HT1080 (cell line): ENCODE data around the gene SLC25A1. TPM values are rescaled to one million over a fixed set of nuclear protein-coding genes. Genes with fewer than 3 reads are reported as not detected.
"Not testable (repeated sequence)": the region's sequence is repeated elsewhere in the genome, so short reads cannot be mapped to it uniquely, and the experiment has no call there.

Experiments
- DNase-seq: peaks from one replicate; pipeline ENCODE4 v3.0.0-alpha.2; 2015; ENCODE audit warnings: low read depth
- total RNA-seq: library from RNA; depleted of rRNA; stranded (reverse); fragments of >200 nt; shearing (Covaris generic); gene quantifications from 2 replicates; pipeline ENCODE4 v1.2.3, GENCODE V29; 2014

Gene SLC25A1
- total RNA-seq, 1 experiment from 2014 or later: 82.2 TPM

DNA sequence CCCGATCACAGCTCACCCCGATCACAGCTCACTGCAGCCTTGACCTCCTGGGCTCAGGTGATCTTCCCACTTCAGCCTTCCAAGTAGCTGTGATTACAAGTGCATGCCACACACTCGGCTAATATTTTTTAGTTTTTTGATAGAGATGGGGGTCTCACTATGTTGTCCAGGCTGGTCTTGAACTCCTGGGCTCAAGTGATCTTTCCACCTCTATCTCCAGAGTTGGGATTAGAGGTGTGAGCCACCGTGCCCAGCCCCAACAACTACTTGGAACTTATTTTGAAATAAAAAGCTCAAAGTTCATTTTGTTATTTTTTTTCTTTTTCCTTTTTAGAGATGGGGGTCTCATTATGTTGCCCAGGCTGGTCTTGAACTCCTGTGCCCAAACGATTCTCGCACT is 27.8 kb upstream of the SLC25A1 start:
- no peak for DNase-seq

DNA sequence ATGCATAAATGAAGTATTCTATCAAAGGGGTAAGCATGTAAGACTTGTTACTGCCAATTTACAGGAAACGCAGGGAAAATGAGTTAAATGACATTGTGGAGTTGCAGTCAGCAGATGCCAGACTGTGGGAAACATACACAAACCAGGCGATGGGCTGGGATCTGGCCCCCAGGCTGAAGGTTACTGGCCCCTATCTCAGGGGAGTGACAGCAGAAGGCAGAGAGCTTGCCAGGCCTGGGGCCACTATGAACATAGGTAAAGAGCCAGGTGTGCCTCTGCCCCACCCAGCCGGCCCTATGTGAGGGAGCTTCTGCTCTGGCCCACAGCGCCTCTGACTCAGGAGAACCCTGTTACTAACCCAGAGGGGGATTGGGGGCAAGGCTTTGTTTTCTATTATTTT is 26.1 kb upstream of the SLC25A1 start:
- no peak for DNase-seq

DNA sequence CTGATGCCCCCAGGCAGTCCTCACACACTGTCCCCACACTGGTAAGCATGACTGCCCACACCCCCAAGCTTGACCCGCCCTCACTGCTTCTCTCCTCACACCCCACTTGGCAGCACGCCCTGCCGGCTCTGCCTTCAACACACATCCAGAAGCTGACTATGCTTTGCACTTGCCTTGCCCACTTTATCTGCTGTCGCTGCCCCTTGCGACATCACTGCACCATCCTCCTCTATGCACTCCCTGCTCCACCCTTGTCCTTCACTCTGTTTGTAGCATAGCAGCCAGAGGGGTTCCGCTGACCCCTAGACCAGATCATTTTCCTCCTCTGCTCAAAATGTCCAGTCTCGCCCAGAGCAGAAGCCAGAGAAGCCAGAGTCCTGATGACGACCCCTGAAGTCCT is 25.3 kb upstream of the SLC25A1 start:
- DNase-seq: no peak

GRCh38 chr22:19202799-19203186 is 24.3 kb upstream of the SLC25A1 start:
- not testable (repeated sequence) for DNase-seq

DNA sequence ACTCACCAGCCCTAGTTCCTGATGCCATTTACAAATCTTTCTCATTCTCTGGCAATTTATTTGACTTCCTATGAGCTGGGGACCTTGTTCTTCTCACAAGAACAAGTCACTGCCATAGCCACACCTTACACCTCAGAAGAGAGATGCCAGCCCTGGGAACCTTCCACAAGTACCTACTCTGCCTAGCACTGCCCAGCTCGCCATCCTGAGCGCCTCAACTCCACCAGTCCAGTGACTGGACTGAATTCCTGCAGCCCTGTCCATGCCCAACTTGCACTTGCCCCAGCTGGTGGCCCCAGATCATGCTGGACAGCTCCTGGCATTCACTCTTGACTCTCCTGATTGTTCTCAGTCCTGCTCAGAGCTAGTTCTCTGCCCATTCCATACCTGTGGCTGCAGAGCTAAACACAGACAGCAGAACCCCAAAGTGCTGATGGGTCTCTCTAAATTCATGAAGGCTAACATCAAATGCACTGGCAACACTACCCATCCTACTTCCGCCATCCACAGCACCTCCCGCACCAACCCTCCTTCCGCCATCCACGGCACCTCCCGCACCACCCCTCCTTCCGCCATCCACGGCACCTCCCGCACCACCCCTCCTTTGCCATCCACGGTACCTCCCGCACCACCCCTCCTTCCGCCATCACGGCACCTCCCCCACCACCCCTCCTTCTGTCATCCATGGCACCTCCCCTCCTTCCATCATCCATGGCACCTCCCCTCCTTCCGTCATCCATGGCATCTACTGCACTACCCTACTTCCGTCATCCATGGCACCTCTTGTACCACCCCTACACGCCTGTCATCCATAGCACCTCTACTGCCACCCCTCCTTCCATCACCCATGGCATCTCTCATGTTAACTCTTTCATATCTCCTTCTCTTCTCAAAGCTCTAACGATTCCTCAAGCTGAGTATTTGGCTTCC is 23.6 kb upstream of the SLC25A1 start:
- DNase-seq: no peak

GRCh38 chr22:19201130-19201868 is 22.8 kb upstream of the SLC25A1 start:
- DNase-seq: no peak

DNA sequence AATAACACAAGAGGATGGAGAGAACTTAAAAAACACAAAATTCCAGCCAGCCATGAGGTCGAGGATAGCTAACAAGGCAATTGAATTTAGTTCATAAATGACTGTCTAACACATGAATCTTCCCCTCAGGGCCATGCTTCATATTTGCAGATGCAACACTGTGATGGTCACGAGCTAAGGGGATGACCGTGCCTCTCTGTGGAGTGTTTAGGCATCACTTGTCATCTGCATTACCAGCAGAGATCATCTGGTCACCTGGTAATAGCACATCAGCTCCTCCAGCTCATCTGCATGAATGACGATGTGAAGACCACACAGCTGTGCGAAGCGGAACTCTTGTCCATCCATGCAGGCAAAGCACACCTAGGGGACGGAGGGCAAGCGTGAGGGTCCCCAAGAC is 20.9 kb upstream of the SLC25A1 start:
- DNase-seq: no peak

- no peak for DNase-seq
These were observed 19.7 kb upstream of the SLC25A1 start for GRCh38 chr22:19197997-19198865.

DNA sequence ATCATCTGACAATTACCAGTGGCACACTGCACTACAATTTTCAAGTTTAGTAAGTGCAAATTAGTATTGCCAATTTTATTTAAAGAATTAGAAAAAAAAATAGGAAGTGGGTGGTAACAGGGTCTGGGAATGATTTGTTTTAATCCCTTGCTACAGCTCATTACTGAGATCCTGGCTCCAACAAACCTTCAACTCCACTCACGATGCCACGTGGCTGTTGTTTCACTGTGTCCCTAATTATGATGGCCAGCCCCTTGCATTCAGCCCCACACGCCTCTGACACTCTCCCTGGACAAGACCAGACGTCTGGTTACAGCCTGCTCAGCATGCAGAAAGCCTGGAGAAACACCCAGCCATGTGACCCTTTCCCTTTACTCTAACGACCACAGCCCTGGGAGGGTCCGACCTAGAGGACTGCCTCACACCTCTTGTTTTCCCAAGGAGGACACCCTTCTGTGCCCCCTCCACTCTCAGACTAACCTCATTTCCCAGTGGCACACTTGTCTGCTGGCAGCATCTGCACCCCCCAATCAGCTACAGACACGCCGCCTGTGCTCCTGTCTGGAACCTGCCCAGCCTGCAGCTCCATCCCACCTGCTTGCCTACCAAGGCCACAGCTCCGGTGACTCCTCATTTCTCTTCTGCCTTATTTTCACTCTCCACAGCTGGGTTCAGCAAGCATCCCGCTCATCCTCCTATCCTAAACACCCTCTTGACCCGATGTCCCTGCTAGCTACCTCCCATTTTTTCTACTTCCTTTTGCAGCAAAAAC is 18.5 kb upstream of the SLC25A1 start:
- DNase-seq: no peak

GRCh38 chr22:19195796-19196731 is 17.5 kb upstream of the SLC25A1 start:
- DNase-seq: no peak

DNA sequence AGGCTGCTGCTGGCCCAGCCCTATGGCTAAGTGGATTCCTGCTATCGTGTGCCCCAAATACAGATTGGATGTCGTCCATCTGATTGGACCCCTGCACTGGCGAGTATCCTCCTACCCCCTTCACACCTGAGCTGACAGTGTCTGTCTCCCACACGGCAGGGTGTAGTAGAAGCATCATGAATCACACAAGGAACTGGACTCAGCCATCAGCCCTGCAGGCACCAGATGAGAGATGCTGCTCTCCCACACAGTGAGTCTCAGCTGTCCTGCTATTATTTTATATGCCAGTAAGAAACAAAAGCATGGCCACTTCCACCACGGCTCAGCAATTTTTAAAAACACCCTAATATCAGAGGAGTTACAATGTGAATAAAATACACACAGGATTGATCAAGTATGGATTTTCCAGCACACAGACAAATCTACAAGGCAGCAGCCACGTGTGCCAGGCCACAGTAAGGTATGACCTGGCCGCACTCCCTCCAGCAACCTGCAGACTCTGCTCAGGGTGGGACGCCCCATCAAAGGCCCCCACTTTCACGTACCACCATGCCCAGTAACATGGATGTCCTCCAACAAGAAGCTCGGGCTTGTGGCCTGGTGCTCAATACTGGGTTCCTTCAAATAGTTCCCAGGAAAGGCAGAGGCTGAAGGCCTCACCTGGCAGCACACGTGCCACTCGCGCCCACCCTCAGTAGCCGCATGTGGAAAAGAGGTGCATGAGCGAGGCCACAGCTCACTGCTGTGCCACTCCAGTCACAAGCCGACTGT is 16.4 kb upstream of the SLC25A1 start:
- DNase-seq: no peak

DNA sequence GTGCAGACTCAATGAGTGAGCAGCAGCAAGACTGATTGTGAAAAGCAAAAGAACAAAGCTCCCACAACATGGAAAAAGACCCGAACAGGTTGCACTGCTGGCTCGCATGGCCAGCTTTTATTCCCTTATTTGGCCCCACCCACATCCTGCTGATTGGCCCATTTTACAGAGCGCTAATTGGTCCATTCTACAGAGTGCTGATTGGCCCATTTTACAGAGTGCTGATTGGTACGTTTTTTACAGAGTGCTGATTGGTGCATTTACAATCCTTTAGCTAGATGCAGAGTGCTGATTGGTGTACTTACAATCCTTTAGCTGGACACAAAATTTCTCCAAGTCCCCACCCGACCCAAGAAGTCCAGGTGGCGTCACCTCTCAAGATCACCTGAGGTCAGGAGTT is 15.3 kb upstream of the SLC25A1 start:
- no peak for DNase-seq

DNA sequence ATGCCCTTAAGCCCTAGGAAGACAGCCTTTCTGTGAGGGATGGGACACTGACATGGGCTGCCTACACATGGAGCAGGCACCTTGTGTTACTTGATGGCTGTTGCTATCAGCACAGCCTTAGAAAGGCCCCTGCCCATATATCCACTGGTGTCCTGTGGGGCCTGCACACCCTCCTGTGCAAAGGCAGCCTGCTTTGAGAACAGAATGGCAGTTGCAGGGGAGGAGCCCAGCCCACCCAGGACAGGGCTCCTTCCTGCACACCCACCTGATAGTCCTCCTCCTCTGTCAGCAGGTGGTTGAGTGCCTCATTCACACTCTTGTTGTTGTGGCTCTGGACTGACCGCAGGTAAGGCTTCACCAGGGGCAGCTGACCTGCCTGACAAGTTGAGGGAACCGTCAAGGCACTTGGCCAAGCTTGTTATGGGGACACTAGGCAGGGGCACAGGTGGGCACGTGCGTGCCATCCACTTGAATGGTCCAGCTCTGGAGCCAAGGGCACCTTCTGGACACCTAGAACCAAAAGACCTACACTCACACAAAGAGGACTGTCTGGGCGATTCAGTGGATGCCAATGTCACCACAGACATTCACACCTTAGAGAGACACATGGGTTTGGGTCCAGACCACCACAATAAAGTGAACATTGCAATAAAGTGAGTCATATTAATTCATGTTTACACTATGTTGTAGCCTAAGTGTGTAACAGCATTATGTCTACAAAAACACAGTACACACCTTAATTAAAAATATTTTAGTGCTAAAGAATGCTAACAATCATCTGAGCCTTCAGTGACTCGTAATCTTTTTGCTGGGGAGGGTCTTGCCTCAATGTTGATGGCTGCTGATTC is 9.4 kb upstream of the SLC25A1 start:
- DNase-seq: no peak

- no peak for DNase-seq
These were observed 5.9 kb upstream of the SLC25A1 start for GRCh38 chr22:19184276-19184997.

DNA sequence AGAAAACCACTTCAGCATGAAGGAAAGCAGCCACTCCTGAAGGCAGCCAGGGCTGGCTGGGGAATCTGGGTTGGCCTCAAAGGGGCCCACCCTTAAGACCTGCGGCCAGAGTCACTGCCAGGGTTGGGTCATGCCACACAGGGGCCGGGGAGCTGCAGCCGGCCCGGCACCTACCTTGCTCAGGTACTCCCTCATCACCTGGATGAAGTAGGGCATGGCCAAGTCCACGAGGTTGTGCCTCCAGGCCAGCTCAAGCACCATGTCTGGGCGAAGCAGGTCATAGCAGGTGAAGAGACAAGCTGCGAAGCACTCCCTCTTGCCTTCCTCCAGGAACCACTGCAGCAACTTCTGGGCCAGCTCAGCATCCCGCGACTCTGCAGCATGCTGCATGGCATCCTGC is 4.7 kb upstream of the SLC25A1 start:
- DNase-seq: no peak

GRCh38 chr22:19182472-19183157 is 4.1 kb upstream of the SLC25A1 start:
- no peak for DNase-seq
